ENCODE data around the gene AP4S1.
"Not testable (repeated sequence)": the region's sequence is repeated elsewhere in the genome, so short reads cannot be mapped to it uniquely, and the experiment has no call there.

AP4S1 gene

DNA sequence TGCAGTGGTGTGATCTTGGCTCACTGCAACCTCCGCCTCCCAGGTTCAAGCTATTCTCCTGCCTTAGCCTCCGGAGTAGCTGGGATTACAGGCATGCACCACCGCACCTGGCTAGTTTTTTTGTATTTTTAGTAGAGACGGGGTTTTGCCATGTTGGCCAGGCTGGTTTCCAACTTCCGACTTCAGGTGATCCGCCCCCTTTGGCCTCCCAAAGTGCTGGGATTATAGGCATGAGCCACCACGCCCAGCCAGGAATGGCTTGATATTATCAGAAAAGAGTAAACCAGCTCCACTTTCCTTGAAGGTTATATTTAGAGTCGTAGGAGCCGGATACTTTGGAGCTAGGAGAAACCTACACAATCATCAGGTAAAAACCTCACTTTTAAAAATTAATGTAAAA is 61.0 kb downstream of the AP4S1 start:
- not testable (repeated sequence) for DNase-seq (ENCODE audit: low read depth)

GRCh38 chr14:31090883-31091764 is 65.7 kb downstream of the AP4S1 start:
- DNase-seq (ENCODE audit: low read depth) = no peak

GRCh38 chr14:31092160-31092708 is 66.8 kb downstream of the AP4S1 start:
- no peak for DNase-seq (ENCODE audit: low read depth)

DNA sequence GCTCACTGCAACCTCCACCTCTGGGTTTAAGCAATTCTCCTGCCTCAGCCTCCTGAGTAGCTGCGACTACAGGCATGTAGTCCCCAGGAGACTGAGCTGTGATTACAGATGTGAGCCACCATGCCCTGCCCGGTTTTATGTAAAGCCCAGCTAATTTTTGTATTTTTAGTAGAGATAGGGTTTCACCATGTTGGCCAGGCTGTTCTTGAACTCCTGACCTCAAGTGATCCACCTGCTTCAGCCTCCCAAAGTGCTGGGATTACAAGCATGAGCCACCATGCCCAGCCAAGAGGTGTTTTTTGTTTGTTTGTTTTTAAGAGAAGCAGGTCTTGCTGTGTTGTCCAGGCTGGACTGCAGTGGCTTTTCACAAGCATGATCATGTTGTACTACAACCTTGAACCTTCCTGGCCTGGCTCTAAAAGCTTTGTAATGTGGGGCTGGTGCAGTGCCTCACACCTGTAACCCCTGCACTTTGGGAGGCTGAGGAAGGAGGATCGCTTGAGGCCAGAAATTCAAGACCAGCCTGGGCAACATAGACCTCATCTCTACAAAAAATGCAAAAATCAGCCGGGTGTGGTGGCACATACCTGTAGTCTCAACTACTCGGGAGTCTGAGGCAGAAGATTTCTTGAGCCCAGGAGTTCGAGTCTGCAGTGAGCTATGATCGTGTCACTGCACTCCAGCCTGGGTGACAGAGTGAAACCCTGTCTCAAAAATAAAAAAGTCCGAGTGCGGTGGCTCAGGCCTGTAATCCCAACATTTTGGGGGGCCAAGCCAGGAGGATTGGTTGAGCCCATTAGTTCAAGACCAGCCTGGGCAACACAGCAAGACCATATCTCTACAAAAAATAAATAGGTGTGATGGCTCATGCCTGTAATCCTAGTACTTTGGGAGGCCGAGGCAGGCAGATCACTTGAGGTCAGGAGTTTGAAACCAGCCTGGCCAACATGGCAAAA is 68.7 kb downstream of the AP4S1 start:
- not testable (repeated sequence) for DNase-seq (ENCODE audit: low read depth)

DNA sequence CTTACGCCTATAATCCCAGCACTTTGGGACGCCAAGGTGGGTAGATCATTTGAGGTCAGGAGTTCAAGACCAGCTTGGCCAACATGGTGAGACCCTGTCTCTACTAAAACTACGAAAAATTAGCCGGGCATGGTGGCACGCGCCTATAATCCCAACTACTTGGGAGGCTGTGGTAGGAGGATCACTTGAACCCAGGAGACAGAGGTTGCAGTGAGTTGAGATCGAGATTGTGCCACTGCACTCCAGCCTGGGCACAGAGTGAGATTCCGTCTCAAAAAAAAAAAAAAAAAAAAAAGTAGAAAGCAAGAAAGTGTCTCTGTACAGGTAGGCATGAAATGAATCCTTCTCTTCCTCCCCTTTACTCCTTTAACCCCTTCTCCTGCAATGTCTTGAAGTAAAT is 70.4 kb downstream of the AP4S1 start:
- DNase-seq (ENCODE audit: low read depth) = not testable (repeated sequence)

- DNase-seq (ENCODE audit: low read depth) = no peak
Measured at GRCh38 chr14:31096255-31096654, 70.8 kb downstream of the AP4S1 start.

DNA sequence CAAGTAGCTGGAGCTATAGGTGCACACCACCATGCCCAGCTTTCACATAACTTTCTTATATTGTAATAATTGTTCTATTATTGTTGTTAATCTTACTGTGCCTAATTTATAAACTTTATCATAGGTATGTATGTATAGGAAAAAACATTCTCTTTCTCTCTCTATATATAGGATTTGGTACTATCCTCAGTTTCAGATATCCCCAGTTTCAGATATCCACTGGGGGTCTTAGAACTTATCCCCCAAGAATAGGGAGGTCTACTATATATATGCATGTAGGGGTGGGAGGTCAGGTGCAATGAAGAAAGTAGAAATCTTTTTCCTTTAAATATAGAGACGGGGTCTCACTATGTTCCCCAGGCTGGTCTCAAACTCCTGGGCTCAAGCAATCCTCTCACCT is 71.6 kb downstream of the AP4S1 start:
- DNase-seq (ENCODE audit: low read depth) = no peak

- no peak for DNase-seq (ENCODE audit: low read depth)
Measured at GRCh38 chr14:31106768-31107167, 81.3 kb downstream of the AP4S1 start.

- no peak for DNase-seq (ENCODE audit: low read depth)
Measured at GRCh38 chr14:31109257-31109656, 83.8 kb downstream of the AP4S1 start.

GRCh38 chr14:31110872-31111271 is 85.4 kb downstream of the AP4S1 start:
- DNase-seq (ENCODE audit: low read depth) = no peak

GRCh38 chr14:31113794-31114193 is 88.3 kb downstream of the AP4S1 start:
- DNase-seq (ENCODE audit: low read depth) = no peak

GRCh38 chr14:31118892-31119291 is 93.4 kb downstream of the AP4S1 start:
- DNase-seq (ENCODE audit: low read depth) = no peak

GRCh38 chr14:31122098-31122611 is 96.7 kb downstream of the AP4S1 start:
- no peak for DNase-seq (ENCODE audit: low read depth)

DNA sequence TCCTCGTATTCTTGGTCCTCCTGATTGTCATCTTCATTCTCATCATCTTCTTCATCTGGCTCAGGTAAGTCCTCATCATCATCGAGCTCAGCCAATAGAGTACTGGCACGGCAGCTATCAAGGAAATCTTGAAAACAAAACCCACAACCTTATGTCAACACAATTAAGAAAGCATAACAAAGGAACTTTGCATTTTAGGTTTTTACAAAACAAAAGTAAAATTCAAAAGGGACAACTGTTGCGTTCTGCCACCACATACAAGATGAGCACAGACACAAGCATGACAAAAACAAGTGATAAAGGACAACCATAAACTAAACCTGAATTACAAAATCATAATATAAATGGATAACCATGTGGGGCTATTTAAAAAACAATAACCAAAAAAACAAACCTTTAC is 97.5 kb downstream of the AP4S1 start:
- no peak for DNase-seq (ENCODE audit: low read depth)

GRCh38 chr14:31124197-31124596 is 98.7 kb downstream of the AP4S1 start:
- no peak for DNase-seq (ENCODE audit: low read depth)

- DNase-seq (ENCODE audit: low read depth) = no peak
Measured at GRCh38 chr14:31125231-31125630, 99.8 kb downstream of the AP4S1 start.

GRCh38 chr14:31126680-31127079 is 101.2 kb downstream of the AP4S1 start:
- DNase-seq (ENCODE audit: low read depth) = no peak

- no peak for DNase-seq (ENCODE audit: low read depth)
Measured at GRCh38 chr14:31127690-31128089, 102.2 kb downstream of the AP4S1 start.

DNA sequence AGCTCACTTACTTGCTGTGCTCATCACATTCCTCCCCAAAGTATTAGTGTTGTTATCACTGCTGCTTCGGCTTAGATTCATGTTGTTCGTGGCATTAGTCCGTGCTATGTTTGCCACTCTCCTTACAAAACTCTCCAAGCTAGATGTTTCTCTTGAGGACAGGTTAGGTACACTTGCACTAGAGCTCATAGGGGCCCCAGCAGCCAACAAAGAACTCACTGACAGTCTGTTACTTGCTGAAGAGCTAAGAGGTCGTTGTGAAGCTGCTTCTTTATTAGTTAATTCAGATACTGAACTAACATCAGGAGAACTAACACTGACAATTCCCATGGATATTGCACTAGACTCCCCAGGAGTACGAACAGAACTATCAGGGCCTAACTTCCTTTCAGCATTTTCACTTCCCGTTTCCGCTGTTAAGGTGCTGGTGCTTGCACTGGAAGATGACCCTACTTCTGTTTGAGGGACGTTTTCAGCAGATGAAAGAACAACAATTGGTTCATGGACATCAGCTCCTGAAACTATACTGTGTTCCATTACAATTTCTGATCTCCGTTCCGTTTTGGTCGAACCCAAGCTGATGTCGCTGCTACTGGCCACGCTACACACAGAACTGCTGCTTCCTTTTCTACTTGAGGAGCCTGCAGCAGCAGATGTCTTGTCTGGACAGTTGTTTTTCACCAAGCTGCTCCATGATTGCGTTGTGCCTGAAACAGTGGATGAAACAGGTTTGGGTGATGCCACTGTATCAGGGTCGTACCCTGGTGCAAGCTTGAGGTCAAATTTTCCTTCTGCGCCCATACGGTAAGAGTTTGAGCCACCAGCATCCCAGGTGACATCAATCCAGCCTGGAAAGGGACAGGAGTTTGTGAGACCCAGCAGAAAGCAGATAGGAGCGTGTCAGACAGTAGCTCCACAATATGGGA is 103.4 kb downstream of the AP4S1 start:
- DNase-seq (ENCODE audit: low read depth) = no peak

- DNase-seq (ENCODE audit: low read depth) = no peak
Measured at GRCh38 chr14:31133133-31133532, 107.7 kb downstream of the AP4S1 start.

DNA sequence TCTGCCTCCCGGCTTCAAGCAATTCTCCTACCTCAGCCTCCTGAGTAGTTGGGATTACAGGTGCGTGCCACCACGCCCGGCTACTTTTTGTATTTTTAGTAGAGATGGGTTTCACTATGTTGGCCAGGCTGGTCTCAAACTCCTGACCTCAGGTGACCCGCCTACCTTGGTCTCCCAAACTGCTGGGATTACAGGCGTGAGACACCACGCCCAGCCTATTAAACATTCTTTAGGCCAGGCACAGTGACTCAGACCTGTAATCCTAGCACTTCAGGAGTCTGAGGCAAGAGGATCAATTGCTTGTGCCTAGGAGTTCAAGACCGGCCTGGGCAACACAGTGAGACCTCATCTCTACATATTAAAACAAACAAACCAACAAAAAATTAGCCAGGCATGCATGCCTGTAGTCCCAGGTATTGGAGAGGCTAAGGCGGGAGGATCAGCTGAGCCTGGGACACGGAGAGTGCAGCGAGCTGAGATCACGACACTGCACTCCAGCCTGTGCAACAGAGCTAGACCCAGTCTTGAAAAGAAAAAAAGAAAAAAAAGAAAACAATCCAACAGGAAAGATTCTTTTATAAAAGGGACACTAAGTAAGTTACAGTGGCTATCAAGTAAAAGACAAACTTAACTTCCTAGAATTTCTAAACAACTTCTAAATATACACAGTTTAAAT is 111.9 kb downstream of the AP4S1 start:
- no peak for DNase-seq (ENCODE audit: low read depth)

Data from activated T-cell treated with anti-CD3 and anti-CD28 coated beads for 1 hour (primary cell).